CD4-positive, alpha-beta T cell treated with Interleukin-17A for 4 hours (primary cell): ENCODE data around the gene COX8C.
"Not testable (repeated sequence)": the region's sequence is repeated elsewhere in the genome, so short reads cannot be mapped to it uniquely, and the experiment has no call there.

Source experiments
- DNase-seq: peaks from one replicate; pipeline ENCODE4 v3.0.0-alpha.2; 2020; ENCODE audit warnings: mixed read lengths

COX8C gene

DNA sequence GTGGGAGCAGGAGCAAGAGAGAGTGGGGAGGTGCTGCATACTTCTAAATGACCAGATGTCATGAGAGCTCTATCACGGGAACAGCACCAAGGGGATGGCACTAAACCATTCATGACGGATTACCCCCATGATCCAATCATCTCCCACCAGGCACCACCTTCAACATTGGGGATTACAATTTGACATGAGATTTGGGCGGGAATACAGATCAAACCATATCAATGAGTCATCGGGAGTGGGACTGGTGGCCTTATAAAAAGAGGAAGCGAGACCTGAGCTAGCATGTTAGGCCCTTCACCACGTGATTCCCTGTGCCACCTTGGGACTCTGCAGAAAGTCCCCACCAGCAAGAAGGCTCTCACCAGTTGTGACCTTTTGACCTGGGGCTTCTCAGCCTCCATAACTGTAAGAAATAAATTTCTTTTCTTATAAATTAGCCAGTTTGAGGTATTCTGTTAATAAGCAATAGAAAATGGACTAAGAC lies 28.7 kb downstream of the COX8C start:
- no peak for DNase-seq

DNA sequence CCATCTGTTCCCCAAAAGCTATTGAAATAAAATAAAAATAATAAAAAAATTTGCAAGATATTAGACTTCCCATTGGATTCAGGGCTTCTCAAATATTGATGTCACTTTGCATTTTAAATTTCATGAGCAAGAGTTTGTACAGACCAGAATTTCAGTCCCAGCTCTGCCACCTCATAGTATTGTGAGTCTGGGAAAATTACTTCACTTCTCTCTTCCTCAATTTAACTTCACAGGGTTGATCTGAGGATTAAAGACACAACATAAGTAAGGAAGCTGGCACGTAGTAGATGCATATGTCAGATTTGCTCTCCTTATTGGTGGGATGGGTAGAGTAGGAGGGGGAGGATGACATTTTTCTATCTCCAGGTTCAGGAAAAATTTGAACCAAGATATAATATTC lies 32.8 kb downstream of the COX8C start:
- no peak for DNase-seq

DNA sequence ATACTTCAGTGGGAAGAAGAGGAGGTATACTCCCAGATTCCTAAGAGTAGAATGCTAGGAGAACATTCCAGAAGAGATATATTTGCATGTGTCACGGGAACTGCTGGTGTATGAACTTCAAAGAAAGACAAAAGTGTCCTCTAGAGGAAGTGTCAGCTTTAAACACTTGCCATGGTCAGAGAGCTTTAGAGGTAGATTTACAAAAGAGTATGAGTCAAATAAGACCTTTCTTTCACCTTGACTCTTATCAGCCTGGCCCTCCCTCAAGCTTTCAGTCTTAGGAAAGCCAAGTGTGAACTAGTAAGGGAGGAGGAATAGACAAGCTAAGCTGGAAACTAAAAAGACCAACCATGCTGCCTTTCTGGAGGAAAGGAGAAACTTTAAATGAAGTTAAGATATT lies 34.7 kb downstream of the COX8C start:
- no peak for DNase-seq

DNA sequence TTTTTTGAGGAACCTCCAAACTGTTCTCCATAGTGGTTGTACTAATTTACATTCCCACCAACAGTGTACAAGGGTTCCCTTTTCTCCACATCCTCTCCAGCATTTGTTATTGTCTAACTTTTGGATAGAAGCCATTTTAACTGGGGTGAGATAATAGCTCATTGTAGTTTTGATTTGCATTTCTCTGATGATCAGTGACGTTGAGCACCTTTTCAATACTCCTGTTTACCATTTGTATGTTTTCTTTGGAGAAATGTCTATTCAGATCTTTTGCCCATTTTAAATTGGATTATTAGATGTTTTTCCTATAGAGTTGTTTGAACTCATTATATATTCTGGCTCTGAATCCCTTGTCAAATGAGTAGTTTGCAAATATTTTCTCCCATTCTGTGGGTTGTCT lies 37.3 kb downstream of the COX8C start:
- DNase-seq = not testable (repeated sequence)

DNA sequence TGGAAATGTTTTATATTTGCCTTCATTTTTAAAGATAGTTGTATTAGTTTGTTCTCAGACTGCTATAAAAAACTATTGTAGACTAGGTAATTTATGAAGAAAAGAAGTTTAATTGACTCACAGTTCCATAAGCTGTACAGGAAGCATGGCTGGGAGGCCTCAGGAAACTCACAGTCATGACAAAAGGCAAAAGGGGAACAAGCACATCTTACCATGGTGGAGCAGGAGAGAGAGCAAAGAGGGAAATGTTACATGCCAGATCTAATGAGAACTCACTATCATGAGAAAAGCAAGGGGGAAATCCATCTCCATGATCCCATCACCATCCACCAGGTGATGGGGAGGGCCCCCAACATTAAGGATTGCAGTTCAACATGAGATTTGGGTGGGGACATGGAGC lies 48.2 kb downstream of the COX8C start:
- no peak for DNase-seq

DNA sequence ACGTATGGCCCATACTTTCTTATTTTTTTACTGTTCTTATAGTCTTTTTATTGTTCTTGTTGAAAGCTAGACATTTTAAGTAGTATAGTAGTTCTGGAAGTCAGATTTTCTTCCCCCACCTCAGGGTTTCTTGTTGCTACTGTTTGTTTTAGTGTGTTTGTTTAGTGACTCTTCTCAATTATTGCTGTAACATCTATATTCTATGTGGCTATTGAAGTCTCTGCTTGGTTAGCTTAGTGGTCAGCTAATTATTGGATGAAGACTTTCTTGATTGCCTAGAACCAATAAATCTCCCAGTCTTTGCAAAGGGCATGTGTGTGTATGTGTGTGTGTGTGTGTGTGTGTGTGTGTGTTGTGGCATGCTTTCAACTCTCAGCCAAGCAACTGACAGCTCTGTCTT lies 49.5 kb downstream of the COX8C start:
- no peak for DNase-seq
